ENCODE measurements around the gene DNAAF1.

Gene DNAAF1

GRCh38 chr16:84178892-84179611, 33.9 kb downstream of the DNAAF1 start:
- DNase-seq (ENCODE audit: low spot score in 2 of 2), result no peak
- Histone ChIP-seq H3K9me3 (no peaks in the 10 kb centered on the region), H3K4me1 (peaks cover 4% of the 10 kb centered on the region; the same call in 1 of the 2 replicates), H3K36me3 (replicated peaks) (peaks cover 23% of the 10 kb centered on the region), H3K4me3 (no peak overlapping the region), H3K27me3 (ENCODE audit: low read depth) (no peaks in the 10 kb centered on the region)
- in situ Hi-C loops (cut with MboI; ENCODE audit: low sequenced_read_pairs), result no loop called here

- Histone ChIP-seq H3K9me3 (no peaks in the 10 kb centered on the region), H3K36me3 (replicated peaks) (peaks cover 27% of the 10 kb centered on the region), H3K4me1 (peaks cover 4% of the 10 kb centered on the region; the same call in 1 of the 2 replicates), H3K27me3 (ENCODE audit: low read depth) (no peaks in the 10 kb centered on the region), H3K4me3 (no peak overlapping the region)
- in situ Hi-C loops (cut with MboI; ENCODE audit: low sequenced_read_pairs), result loop anchor here (10.0 kb wide), 1 partner anchor 95 kb away; no protein-coding TSS in a partner anchor
- no peak for DNase-seq (ENCODE audit: low spot score in 2 of 2)
Observed at GRCh38 chr16:84179612-84180320, 34.7 kb downstream of the DNAAF1 start.

- Histone ChIP-seq H3K9me3 (no peaks in the 10 kb centered on the region), H3K27me3 (ENCODE audit: low read depth) (no peaks in the 10 kb centered on the region), H3K4me1 (peaks cover 4% of the 10 kb centered on the region; the same call in 1 of the 2 replicates), H3K4me3 (no peak overlapping the region), H3K36me3 (replicated peaks) (peaks cover 27% of the 10 kb centered on the region)
- no peak for DNase-seq (ENCODE audit: low spot score in 2 of 2)
- in situ Hi-C loops (cut with MboI; ENCODE audit: low sequenced_read_pairs), result loop anchor here (10.0 kb wide), 1 partner anchor 96 kb away; no protein-coding TSS in a partner anchor
Observed at GRCh38 chr16:84180519-84181140, 35.5 kb downstream of the DNAAF1 start.

- Histone ChIP-seq H3K4me3 (no peak overlapping the region), H3K36me3 (replicated peaks) (peaks cover 27% of the 10 kb centered on the region), H3K4me1 (peaks cover 4% of the 10 kb centered on the region), H3K9me3 (no peaks in the 10 kb centered on the region), H3K27me3 (ENCODE audit: low read depth) (no peaks in the 10 kb centered on the region)
- in situ Hi-C loops (cut with MboI; ENCODE audit: low sequenced_read_pairs), result loop anchor here (10.0 kb wide), 1 partner anchor 97 kb away; no protein-coding TSS in a partner anchor
- no peak for DNase-seq (ENCODE audit: low spot score in 2 of 2)
Observed at GRCh38 chr16:84181144-84181915, 36.2 kb downstream of the DNAAF1 start.

- in situ Hi-C loops (cut with MboI; ENCODE audit: low sequenced_read_pairs), result loop anchor here (10.0 kb wide), 1 partner anchor 97 kb away; no protein-coding TSS in a partner anchor
- Histone ChIP-seq H3K4me1 (no peaks in the 10 kb centered on the region; the same call in 1 of the 2 replicates), H3K9me3 (no peaks in the 10 kb centered on the region), H3K4me3 (no peak overlapping the region), H3K36me3 (replicated peaks) (peaks cover 27% of the 10 kb centered on the region), H3K27me3 (ENCODE audit: low read depth) (no peaks in the 10 kb centered on the region)
- no peak for DNase-seq (ENCODE audit: low spot score in 2 of 2)
Observed at GRCh38 chr16:84182104-84182503, 37.0 kb downstream of the DNAAF1 start.

DNA sequence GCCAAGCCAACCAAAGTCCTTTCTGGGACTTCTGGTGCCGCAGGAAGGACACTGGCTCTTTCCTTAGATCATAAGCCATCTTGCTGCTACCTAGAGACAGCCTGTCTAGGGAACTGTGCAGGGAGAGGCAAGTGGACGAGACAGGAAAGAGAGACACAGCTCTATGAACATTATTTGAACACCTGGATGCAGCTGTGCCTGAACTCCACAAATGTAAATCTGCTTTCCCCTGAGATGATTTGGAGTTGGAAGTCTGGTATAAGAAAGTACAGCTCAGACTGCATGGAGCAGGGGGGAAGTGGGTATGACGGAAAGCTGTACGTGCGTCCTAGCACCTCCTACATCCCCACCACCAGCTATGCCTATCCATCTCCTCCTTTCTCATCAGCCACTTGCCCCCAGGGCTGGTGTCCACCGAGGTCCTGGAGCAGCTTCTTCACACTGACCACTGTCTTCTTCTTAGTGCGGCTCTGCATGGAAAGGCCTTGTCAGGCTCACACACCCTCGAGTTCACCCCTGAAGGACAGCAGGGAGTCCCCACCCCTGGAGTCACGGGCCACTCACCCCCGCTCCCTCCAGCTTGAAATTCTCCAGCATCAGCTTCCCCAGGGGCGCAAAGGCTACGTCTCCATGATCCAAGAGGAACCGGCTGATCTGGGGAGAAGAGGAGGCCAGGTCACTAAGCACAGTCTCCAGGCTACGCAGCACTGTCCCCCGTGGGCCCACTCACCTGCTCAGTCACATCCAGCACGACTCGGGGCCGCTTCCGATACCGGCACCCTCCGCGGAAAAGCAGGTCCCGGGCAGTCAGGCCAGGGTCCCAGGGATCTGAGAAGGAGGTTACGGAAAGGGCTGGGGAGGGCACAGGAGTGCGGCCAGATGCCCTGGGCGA, 37.8 kb downstream of the DNAAF1 start:
- Histone ChIP-seq H3K36me3 (replicated peaks) (peaks cover 22% of the 10 kb centered on the region), H3K9me3 (no peaks in the 10 kb centered on the region), H3K27me3 (ENCODE audit: low read depth) (no peaks in the 10 kb centered on the region), H3K4me3 (no peak overlapping the region), H3K4me1 (no peaks in the 10 kb centered on the region; the same call in 1 of the 2 replicates)
- in situ Hi-C loops (cut with MboI; ENCODE audit: low sequenced_read_pairs), result loop anchor here (10.0 kb wide), 1 partner anchor 98 kb away; no protein-coding TSS in a partner anchor
- no peak for DNase-seq (ENCODE audit: low spot score in 2 of 2)

GRCh38 chr16:84183572-84183875, 38.4 kb downstream of the DNAAF1 start:
- H3K9me3 ChIP-seq, result no peaks in the 10 kb centered on the region
- in situ Hi-C loops (cut with MboI; ENCODE audit: low sequenced_read_pairs), result loop anchor here (10.0 kb wide), 1 partner anchor 99 kb away; no protein-coding TSS in a partner anchor
- no peak for DNase-seq (ENCODE audit: low spot score in 2 of 2)
- H3K4me3 ChIP-seq, result no peak overlapping the region
- H3K36me3 ChIP-seq (replicated peaks), result peaks cover 16% of the 10 kb centered on the region
- H3K4me1 ChIP-seq, result no peaks in the 10 kb centered on the region; the same call in 1 of the 2 replicates
- H3K27me3 ChIP-seq (ENCODE audit: low read depth), result no peaks in the 10 kb centered on the region

GRCh38 chr16:84183911-84184591, 38.9 kb downstream of the DNAAF1 start:
- peaks cover 15% of the 10 kb centered on the region for H3K36me3 ChIP-seq (replicated peaks)

GRCh38 chr16:84184775-84185174, 39.7 kb downstream of the DNAAF1 start:
- H3K27me3 ChIP-seq (ENCODE audit: low read depth), result no peaks in the 10 kb centered on the region
- H3K4me3 ChIP-seq, result no peak overlapping the region
- no peaks in the 10 kb centered on the region for H3K9me3 ChIP-seq
- peaks cover 9% of the 10 kb centered on the region for H3K36me3 ChIP-seq (replicated peaks)
- no peaks in the 10 kb centered on the region; the same call in 1 of the 2 replicates for H3K4me1 ChIP-seq
- no peak for DNase-seq (ENCODE audit: low spot score in 2 of 2)
- in situ Hi-C loops (cut with MboI; ENCODE audit: low sequenced_read_pairs), result loop anchor here (10.0 kb wide), 1 partner anchor 100 kb away; no protein-coding TSS in a partner anchor

More at GRCh38 chr16:84183911-84184591, 38.9 kb downstream of the DNAAF1 start:
- Histone ChIP-seq H3K4me1 (no peaks in the 10 kb centered on the region; the same call in 1 of the 2 replicates), H3K9me3 (no peaks in the 10 kb centered on the region), H3K4me3 (no peak overlapping the region), H3K27me3 (ENCODE audit: low read depth) (no peaks in the 10 kb centered on the region)
- no peak for DNase-seq (ENCODE audit: low spot score in 2 of 2)
- in situ Hi-C loops (cut with MboI; ENCODE audit: low sequenced_read_pairs), result loop anchor here (10.0 kb wide), 1 partner anchor 99 kb away; no protein-coding TSS in a partner anchor

- H3K27me3 ChIP-seq (ENCODE audit: low read depth), result no peaks in the 10 kb centered on the region
- H3K4me1 ChIP-seq, result no peaks in the 10 kb centered on the region; the same call in 1 of the 2 replicates
- in situ Hi-C loops (cut with MboI; ENCODE audit: low sequenced_read_pairs), result loop anchor here (10.0 kb wide), 1 partner anchor 102 kb away; no protein-coding TSS in a partner anchor
- peak within 1 kb of the TSS; percentile 87 for H3K4me3 ChIP-seq
- no peaks in the 10 kb centered on the region for H3K9me3 ChIP-seq
- H3K36me3 ChIP-seq (replicated peaks), result peaks cover 8% of the 10 kb centered on the region
- peak; percentile 77 to 91 for DNase-seq (ENCODE audit: low spot score in 2 of 2)
Observed at GRCh38 chr16:84186685-84187437, 41.8 kb downstream of the DNAAF1 start, which contains the start of gene TAF1C. Gene TAF1C (minus strand): TSS chr16:84187057. CDS start chr16:84184988, 2,069 bp downstream.

DNA sequence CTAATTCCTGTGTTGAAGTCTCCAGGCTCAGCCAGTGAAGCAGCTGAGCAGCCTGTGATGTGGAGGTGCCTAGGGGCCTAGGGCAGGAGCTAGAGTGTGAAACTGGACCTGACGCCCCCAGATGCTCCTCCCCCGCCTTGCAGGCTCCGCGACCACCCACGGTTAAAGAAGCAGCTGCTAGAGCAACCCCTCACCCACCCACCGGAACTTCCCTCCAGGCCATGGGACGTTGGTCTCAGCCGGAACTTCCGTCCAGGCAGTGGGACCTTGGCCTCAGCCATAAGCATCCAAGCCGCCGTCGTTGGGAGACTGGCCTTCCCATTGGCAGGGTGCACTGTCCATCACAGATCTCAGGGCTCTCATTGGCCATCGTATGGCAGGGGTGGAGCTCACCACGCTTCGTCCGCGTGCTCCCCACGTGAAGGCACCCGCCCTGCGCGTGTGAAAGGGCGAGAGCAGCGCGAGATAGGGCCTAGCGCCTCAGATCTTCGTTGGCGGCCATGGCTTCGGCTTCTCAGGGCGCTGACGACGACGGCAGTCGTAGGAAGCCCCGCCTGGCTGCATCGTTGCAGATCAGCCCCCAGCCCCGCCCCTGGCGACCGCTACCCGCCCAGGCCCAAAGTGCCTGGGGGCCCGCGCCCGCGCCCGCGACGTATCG, 45.8 kb downstream of the DNAAF1 start, which contains the start of gene ADAD2:
Gene ADAD2 (plus strand): TSS at position 427 of the 658 bp plus-strand sequence. CDS start 74 bp downstream, at position 501.
- no peaks in the 10 kb centered on the region for H3K36me3 ChIP-seq (replicated peaks)
- in situ Hi-C loops (cut with MboI; ENCODE audit: low sequenced_read_pairs), result no loop called here

More for the DNA sequence above, 45.8 kb downstream of the DNAAF1 start, which contains the start of gene ADAD2:
- no peak within 1 kb of the TSS for H3K4me3 ChIP-seq
- no peaks in the 10 kb centered on the region for H3K27me3 ChIP-seq (ENCODE audit: low read depth)
- H3K9me3 ChIP-seq, result no peaks in the 10 kb centered on the region
- no peaks in the 10 kb centered on the region; the same call in 1 of the 2 replicates for H3K4me1 ChIP-seq
- DNase-seq (ENCODE audit: low spot score in 2 of 2), result peak in 1 of 2 experiments; percentile 36
